HG02943 (cell line): ENCODE results near the gene SLC38A4.

ENCODE experiments used
- ATAC-seq: cut with Tn5 transposase; IDR thresholded peaks from one replicate; pipeline ENCODE4 v1.9.1; 2021; ENCODE audit warnings: mild to moderate bottlenecking, low read depth, moderate library complexity; ENCODE audit not compliant: unreplicated experiment

SLC38A4 gene

GRCh38 chr12:46818642-46819041, 7.2 kb downstream of the SLC38A4 start:
- ATAC-seq: no peak

GRCh38 chr12:46815809-46816208, 10.0 kb downstream of the SLC38A4 start:
- ATAC-seq: no peak

- no peak for ATAC-seq
These were observed 11.7 kb downstream of the SLC38A4 start for GRCh38 chr12:46814143-46814542.

- no peak for ATAC-seq
These were observed 14.6 kb downstream of the SLC38A4 start for GRCh38 chr12:46811185-46811584.

GRCh38 chr12:46808955-46809697, 16.7 kb downstream of the SLC38A4 start:
- no peak for ATAC-seq

- ATAC-seq: no peak
These were observed 17.5 kb downstream of the SLC38A4 start for GRCh38 chr12:46808317-46808716.

- no peak for ATAC-seq
These were observed 21.7 kb downstream of the SLC38A4 start for GRCh38 chr12:46804054-46804453.

- ATAC-seq: no peak
These were observed 22.3 kb downstream of the SLC38A4 start for GRCh38 chr12:46803517-46803916.

- no peak for ATAC-seq
These were observed 24.5 kb downstream of the SLC38A4 start for GRCh38 chr12:46801293-46801692.

- ATAC-seq: no peak
These were observed 25.6 kb downstream of the SLC38A4 start for GRCh38 chr12:46800160-46800559.

GRCh38 chr12:46798648-46799047, 27.1 kb downstream of the SLC38A4 start:
- no peak for ATAC-seq

GRCh38 chr12:46798056-46798455, 27.7 kb downstream of the SLC38A4 start:
- ATAC-seq: no peak

- ATAC-seq: no peak
These were observed 29.8 kb downstream of the SLC38A4 start for GRCh38 chr12:46795988-46796387.

- no peak for ATAC-seq
These were observed 31.1 kb downstream of the SLC38A4 start for GRCh38 chr12:46794593-46795190.

- ATAC-seq: no peak
These were observed 32.9 kb downstream of the SLC38A4 start for GRCh38 chr12:46792925-46793324.

- ATAC-seq: no peak
These were observed 35.7 kb downstream of the SLC38A4 start for GRCh38 chr12:46790066-46790465.

- ATAC-seq: no peak
These were observed 37.5 kb downstream of the SLC38A4 start for GRCh38 chr12:46788072-46788887.

- ATAC-seq: no peak
These were observed 38.2 kb downstream of the SLC38A4 start for GRCh38 chr12:46787496-46788055.

GRCh38 chr12:46786774-46787173, 39.0 kb downstream of the SLC38A4 start:
- ATAC-seq: no peak

- ATAC-seq: no peak
These were observed 40.4 kb downstream of the SLC38A4 start for GRCh38 chr12:46785382-46785781.

- ATAC-seq: no peak
These were observed 41.9 kb downstream of the SLC38A4 start for GRCh38 chr12:46783871-46784270.
